Stimulated activated memory B cell treated with anti-CD40 and anti-IgM and Interleukin-4, amounts not matched to agents 10 μg/mL and 1 μg/mL and 100 μg/mL, for 72 hours (primary cell): Measurements from ENCODE around the gene HDX.
"Not testable (repeated sequence)": the region's sequence is repeated elsewhere in the genome, so short reads cannot be mapped to it uniquely, and the experiment has no call there.

ENCODE experiments used
- ATAC-seq: fragments of 150-1000 bp; cut with Tn5 transposase; 2 replicates; pipeline ENCODE4 v1.10.0; 2021
- H3K27ac Mint-ChIP-seq: one replicate; pipeline ENCODE4 v1.8.0; 2022; ENCODE audit warnings: mild to moderate bottlenecking, mixed read lengths
- H3K27me3 Mint-ChIP-seq: one replicate; pipeline ENCODE4 v1.8.0; 2022; ENCODE audit warnings: mixed read lengths
- H3K36me3 Mint-ChIP-seq: one replicate; pipeline ENCODE4 v1.8.0; 2022; ENCODE audit warnings: mixed read lengths
- H3K4me1 Mint-ChIP-seq: one replicate; pipeline ENCODE4 v1.8.0; 2022; ENCODE audit warnings: mixed read lengths
- H3K4me3 Mint-ChIP-seq: one replicate; pipeline ENCODE4 v1.8.0; 2022; ENCODE audit warnings: mild to moderate bottlenecking, moderate library complexity, mixed read lengths
- H3K9me3 Mint-ChIP-seq: one replicate; pipeline ENCODE4 v1.8.0; 2022; ENCODE audit warnings: mixed read lengths

Gene HDX, protein sequence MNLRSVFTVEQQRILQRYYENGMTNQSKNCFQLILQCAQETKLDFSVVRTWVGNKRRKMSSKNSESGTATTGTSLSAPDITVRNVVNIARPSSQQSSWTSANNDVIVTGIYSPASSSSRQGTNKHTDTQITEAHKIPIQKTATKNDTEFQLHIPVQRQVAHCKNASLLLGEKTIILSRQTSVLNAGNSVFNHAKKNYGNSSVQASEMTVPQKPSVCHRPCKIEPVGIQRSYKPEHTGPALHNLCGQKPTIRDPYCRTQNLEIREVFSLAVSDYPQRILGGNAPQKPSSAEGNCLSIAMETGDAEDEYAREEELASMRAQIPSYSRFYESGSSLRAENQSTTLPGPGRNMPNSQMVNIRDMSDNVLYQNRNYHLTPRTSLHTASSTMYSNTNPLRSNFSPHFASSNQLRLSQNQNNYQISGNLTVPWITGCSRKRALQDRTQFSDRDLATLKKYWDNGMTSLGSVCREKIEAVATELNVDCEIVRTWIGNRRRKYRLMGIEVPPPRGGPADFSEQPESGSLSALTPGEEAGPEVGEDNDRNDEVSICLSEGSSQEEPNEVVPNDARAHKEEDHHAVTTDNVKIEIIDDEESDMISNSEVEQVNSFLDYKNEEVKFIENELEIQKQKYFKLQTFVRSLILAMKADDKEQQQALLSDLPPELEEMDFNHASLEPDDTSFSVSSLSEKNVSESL

DNA sequence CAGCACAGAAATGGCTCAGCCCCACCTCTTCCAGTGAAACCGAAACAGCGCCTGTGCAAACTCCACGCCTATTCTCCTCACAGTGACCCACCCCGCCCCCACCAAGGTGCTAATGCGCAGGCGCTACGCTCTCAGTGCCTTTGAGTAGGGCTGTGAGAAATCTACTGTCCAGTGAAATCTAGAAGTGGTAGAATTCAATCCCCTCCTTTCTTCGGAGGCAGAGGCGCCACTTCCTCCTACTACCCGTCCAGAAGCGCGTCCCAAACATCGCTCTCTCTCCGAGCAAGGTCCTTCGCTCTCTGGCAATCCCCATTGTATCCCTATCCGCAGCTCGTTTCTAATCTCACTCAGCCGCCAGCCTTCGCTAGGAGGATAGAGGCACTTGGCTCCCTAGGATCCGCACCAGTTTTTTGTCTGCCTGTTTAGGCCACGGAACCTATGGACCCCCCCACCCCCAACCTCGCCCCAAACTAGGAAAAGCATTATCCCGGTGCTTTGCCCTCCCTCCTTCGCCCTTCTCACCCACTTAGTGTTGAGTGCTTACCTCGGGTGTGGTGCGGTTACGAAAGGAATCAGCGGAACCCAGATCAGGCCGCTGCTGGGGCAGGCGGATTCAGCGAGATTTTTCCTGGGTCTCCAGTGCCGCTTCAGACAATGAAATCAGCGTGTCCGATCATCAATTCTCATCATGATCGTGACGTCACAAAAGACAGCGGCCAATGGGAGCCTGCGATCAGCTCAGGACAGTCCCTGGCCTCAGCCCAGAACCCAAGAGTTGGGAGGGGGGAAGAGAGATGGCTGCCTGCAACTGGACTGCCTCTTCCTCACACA is at the start of gene HDX:
TSS of gene HDX (minus strand) at position 656 of the 831 bp plus-strand sequence. CDS start 27,056 bp downstream, outside the sequence.
- Mint-ChIP-seq H3K27ac (peak within 1 kb of the TSS; percentile 85), H3K4me3 (peak within 1 kb of the TSS; percentile 83), H3K9me3 (no peaks in the 10 kb centered on the region), H3K4me1 (peaks cover 7% of the 10 kb centered on the region), H3K27me3 (no peaks in the 10 kb centered on the region), H3K36me3 (no peaks in the 10 kb centered on the region)
- peak; percentile 95 for ATAC-seq

DNA sequence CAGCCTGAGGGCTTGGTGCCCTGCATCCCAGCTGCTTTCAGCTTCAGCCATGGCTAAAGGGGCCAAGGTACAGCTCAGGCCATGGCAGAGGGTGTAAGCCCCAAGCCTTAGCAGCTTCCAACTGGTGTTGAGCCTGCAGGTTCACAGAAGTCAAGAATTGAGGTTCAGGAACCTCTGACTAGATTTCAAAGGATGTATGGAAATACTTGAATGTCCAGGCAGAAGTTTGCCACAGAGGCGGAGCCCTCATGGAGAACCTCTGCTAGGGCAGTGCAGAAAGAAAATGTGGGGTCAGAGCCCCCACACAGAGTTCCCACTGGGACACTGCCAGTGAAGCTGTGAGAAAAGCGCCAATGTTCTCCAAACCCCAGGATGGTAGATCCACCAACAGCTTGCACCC is 39.1 kb upstream of the HDX start:
- H3K36me3 Mint-ChIP-seq, H3K27me3 Mint-ChIP-seq, H3K9me3 Mint-ChIP-seq, H3K4me1 Mint-ChIP-seq, ATAC-seq, H3K4me3 Mint-ChIP-seq, H3K27ac Mint-ChIP-seq: not testable (repeated sequence)

DNA sequence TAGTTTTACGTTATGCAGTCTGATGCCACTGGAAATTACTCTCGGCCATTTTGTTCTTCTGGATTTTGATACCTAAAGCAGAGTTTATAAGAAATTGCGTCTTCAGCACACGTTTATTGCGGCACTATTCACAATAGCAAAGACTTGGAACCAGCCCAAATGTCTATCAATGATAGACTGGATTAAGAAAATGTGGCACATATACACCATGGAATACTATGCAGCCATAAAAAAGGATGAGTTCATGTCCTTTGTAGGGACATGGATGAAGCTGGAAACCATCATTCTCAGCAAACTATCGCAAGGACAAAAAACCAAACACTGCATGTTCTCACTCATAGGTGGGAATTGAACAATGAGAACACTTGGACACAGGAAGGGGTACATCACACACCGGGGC is 35.4 kb upstream of the HDX start:
- not testable (repeated sequence) for H3K9me3 Mint-ChIP-seq, H3K27me3 Mint-ChIP-seq, H3K36me3 Mint-ChIP-seq, ATAC-seq, H3K4me3 Mint-ChIP-seq, H3K27ac Mint-ChIP-seq, H3K4me1 Mint-ChIP-seq

DNA sequence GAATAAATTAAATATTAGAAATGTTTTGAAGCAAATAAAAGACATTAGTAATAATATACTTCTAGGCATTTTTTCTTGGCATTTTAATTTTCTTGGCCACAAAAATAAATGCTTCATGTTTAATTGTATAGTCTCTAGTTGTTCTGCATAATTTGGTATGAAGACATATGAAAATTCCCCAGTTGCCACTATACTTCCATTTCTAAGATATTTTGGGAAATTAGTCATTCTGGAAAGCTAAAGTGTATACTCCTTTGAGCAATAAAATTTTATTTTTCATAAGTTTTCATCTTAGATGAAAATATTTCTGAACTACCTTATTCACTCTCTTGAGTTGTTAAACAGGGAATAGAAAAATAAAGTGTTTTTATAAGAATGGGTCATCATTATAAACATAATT is 13.8 kb downstream of the HDX start:
- ATAC-seq, result no peak
- H3K27ac Mint-ChIP-seq, result no peak overlapping the region
- no peaks in the 10 kb centered on the region for H3K9me3 Mint-ChIP-seq
- peaks cover 6% of the 10 kb centered on the region for H3K36me3 Mint-ChIP-seq
- no peaks in the 10 kb centered on the region for H3K27me3 Mint-ChIP-seq
- H3K4me1 Mint-ChIP-seq, result peaks cover 12% of the 10 kb centered on the region
- no peak overlapping the region for H3K4me3 Mint-ChIP-seq

DNA sequence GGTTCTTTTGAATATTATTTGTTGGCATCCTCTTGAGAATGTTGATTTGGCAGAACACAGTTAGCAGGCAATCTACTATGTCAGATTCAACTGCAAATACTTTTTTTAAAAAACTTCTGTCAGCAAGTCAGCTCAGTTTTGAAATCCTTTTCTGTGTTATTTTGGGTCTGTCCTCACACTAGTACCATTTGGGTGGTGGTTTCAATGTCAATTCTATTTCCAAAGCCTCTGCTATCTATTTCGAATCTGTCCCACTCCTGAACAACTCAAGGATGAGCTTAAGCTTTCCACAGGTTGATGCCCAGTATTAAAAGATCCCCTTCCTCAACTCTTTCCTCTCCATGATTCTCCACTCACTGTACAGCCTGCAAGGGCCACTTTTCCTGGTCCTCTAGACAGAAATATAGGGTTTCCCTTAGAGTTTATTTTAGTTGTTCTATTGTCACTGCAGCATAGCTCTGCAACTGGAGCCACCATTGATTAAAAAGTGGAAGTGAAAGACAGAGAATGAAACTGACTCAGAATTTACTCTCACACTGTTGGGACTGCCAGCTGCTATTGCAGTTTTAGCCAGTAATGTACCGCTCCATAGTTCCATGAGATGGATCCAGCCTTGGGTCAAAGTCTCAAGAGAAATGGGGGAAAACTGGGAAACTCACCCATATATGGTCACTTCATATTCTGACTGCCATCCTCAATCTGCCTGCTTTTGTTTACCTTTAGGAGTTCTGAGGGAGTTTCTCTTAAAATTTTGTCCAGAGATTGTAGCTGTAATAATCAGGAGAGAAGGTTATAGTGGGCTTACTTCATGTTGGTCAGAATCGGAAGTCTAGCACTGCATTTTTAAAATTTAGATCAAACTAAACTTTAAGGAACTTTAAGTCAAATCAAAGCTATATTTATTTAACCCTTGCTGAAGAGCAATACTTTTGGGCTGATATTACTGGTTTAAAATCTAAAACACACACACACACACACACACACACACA is 14.6 kb downstream of the HDX start:
- Mint-ChIP-seq H3K4me3 (no peak overlapping the region), H3K27ac (no peak overlapping the region), H3K27me3 (no peaks in the 10 kb centered on the region), H3K9me3 (no peaks in the 10 kb centered on the region), H3K4me1 (peaks cover 12% of the 10 kb centered on the region), H3K36me3 (peaks cover 8% of the 10 kb centered on the region)
- ATAC-seq, result peak; percentile 75

DNA sequence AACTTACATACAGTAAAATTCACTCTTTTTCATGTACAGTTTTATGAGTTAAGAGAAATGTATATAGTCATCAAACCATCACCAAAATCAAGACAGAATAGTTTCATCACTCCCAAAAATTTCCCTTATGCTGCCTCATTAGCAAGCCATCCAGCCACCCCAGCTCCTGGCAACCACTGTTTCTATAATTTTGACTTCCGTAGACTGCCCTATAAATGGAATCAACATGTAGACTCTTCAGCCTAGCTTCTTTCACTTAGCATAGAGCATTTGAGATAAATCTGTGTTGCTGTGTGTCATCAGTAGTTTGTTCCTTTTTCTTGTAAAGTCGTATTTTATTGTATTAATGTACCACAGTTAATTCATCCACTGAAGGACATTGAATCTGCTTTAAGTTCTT is 23.2 kb downstream of the HDX start:
- Mint-ChIP-seq H3K4me3 (no peak overlapping the region), H3K36me3 (peaks cover 18% of the 10 kb centered on the region), H3K9me3 (no peaks in the 10 kb centered on the region), H3K27me3 (no peaks in the 10 kb centered on the region), H3K4me1 (no peaks in the 10 kb centered on the region), H3K27ac (no peak overlapping the region)
- no peak for ATAC-seq

DNA sequence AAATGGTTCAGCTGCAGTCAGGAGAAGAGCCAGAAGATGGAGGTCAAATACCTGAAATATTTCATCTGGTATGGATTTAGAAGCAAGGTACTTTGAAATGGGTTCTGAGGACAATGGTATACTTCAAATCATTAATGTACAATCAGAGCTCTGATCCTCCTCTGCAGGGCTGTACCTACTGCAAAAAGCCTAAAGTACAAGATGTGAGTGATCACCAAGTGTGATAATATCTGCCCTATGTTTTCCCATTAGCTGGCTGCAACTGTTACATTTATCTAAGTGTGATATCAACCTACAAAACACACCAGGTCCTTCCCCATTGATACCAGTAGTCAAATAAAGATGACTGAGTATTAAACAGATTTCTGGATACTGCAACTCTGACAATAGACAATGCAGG is 25.1 kb downstream of the HDX start:
- H3K36me3 Mint-ChIP-seq, result peaks cover 6% of the 10 kb centered on the region
- H3K27me3 Mint-ChIP-seq, result no peaks in the 10 kb centered on the region
- no peak for ATAC-seq
- no peaks in the 10 kb centered on the region for H3K4me1 Mint-ChIP-seq
- no peaks in the 10 kb centered on the region for H3K9me3 Mint-ChIP-seq
- H3K4me3 Mint-ChIP-seq, result no peak overlapping the region
- H3K27ac Mint-ChIP-seq, result no peak overlapping the region

DNA sequence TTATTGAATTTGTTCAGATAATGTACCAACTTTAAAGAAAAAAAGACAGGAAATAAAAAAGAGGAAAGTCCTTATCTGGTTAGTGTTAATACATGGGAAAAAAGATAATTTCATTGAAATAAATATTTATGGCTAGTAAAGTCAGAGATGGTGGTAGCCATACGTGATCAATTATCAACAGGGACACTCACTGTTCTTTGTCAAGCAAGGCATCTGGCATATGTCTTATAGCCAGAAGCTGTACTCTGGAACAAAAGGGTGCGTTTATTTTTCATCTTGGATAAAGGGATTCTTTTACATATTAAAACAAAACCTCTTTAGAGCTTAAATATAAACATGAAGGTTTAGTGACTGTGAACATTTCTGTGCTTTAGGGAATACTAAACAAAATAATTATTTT is 26.7 kb downstream of the HDX start:
- Mint-ChIP-seq H3K27ac (no peak overlapping the region), H3K9me3 (no peaks in the 10 kb centered on the region), H3K36me3 (no peaks in the 10 kb centered on the region), H3K4me1 (no peaks in the 10 kb centered on the region), H3K27me3 (no peaks in the 10 kb centered on the region), H3K4me3 (no peak overlapping the region)
- ATAC-seq, result no peak

DNA sequence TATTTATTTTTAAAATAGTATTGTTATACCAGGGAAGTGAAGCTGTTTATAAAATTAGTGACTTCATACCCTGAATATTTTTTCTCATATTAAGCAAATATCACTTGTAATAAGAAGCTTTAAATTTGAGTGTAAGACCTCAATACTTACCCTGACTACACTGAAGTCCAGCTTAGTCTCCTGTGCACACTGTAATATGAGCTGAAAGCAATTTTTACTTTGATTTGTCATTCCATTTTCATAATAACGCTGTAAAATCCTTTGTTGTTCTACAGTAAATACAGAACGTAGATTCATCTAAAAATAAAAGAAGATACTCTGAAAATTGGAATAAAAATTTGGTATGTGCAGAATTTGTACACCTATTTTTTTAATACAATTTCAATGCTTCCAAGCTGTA is 27.2 kb downstream of the HDX start:
- no peak for ATAC-seq
- no peak overlapping the region for H3K27ac Mint-ChIP-seq
- H3K27me3 Mint-ChIP-seq, result no peaks in the 10 kb centered on the region
- no peaks in the 10 kb centered on the region for H3K9me3 Mint-ChIP-seq
- H3K4me1 Mint-ChIP-seq, result no peaks in the 10 kb centered on the region
- H3K4me3 Mint-ChIP-seq, result no peak overlapping the region
- no peaks in the 10 kb centered on the region for H3K36me3 Mint-ChIP-seq

DNA sequence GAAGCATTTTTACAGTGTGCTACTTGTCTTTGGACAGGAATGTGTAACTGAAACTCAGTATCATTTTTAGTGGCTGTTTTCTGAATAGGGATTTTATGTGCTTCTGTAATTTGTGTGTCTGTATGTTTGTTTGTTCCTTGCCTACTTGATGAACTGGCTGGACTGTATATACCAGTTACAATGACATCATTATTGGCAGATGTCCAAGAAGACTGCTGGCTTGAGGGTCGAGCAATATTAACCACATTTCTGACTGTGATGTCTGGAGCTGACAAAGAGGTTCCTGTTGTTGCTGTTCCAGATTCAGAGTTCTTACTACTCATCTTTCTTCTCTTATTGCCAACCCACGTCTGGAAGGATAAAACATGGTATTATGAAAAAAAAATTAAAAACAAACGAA is 33.0 kb downstream of the HDX start:
- Mint-ChIP-seq H3K4me1 (no peaks in the 10 kb centered on the region), H3K27ac (no peak overlapping the region), H3K9me3 (no peaks in the 10 kb centered on the region), H3K4me3 (no peak overlapping the region), H3K27me3 (no peaks in the 10 kb centered on the region), H3K36me3 (peaks cover 3% of the 10 kb centered on the region)
- no peak for ATAC-seq

DNA sequence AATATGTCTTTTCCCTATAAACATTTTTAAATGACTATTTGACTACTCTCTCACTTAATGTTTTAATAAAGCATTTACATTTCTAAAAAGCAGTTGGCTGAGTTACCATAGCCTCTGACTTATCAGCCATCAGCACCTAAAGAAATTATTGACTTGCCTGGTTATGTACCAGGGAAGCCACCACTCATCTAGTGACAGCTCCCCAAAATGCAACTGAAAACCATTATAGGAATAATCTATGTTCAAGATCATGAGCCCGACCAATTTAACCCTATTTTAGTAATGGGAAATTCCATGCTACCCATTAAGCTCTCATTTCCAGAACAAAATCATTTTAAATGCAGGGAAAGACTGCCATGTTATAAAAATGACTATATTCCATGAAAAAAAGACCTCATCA is 34.4 kb downstream of the HDX start:
- Mint-ChIP-seq H3K4me1 (no peaks in the 10 kb centered on the region), H3K27ac (no peak overlapping the region), H3K36me3 (peaks cover 7% of the 10 kb centered on the region), H3K27me3 (no peaks in the 10 kb centered on the region), H3K4me3 (no peak overlapping the region), H3K9me3 (no peaks in the 10 kb centered on the region)
- no peak for ATAC-seq

DNA sequence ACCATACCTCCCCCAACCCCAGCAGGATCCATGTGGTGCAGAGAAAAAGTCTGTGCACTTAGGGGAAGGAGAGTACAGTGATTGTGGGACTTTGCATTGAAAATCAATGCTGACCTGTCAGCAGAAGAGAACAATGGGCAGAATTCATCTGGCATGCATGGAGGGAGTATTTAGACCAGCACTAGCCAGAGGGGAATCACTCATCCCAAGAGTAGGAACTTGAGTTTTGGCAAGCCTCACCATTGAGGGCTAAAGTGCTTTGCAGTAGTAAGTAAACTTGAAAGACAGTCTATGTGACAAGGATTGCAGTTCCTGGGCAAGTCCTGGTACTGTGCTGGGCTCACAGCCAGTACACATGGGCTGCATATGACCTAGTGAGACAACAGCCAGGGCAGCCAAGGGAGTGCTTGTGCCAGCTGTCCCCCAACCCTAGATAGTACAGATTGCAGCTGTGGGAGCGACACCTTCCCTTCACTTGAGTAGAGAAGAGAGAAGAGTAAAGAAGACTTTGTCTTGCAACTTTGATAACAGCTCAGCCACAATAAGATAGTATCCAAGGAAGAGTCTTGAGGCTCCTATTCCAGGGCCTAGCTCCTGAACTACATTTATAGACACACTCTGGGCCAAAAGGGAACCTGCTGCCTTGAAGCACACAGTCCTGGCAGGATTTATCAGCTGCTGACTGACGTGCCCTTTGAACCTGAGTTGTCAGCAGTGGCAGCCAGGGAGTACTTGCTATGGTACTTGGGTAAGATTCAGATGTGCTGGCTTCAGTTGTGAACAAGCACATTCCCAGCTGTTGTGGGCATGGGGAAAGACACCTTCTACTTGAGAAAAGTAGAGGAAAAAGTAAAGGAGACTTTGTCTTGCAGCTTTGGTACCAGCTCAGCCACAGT is 48.7 kb downstream of the HDX start:
- H3K4me3 Mint-ChIP-seq, result no peak overlapping the region
- H3K27ac Mint-ChIP-seq, result no peak overlapping the region
- no peaks in the 10 kb centered on the region for H3K27me3 Mint-ChIP-seq
- ATAC-seq, result no peak
- H3K9me3 Mint-ChIP-seq, result peaks cover 8% of the 10 kb centered on the region
- H3K36me3 Mint-ChIP-seq, result peaks cover 9% of the 10 kb centered on the region
- peaks cover 10% of the 10 kb centered on the region for H3K4me1 Mint-ChIP-seq

DNA sequence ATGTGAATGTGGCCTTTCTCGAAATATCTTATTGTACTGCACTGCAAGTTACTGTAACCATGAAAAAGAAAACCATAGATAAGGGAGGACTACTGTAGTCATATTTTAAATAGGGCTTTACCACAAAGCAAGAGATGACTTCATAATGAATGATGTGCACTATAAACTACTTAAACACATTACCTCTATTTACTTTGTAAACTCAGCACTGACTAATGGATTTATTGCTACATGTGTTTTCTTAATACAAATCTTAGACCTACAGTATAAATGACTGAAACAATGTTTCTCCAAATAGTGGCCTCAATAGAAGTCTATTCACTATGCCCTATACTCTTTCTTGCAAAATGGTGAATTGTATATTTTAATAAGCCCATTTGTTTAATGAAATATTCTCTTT is 61.1 kb downstream of the HDX start:
- no peak for ATAC-seq
- Mint-ChIP-seq H3K27ac (no peak overlapping the region), H3K4me3 (no peak overlapping the region), H3K4me1 (no peaks in the 10 kb centered on the region), H3K27me3 (no peaks in the 10 kb centered on the region), H3K9me3 (peaks cover 4% of the 10 kb centered on the region), H3K36me3 (peaks cover 13% of the 10 kb centered on the region)

DNA sequence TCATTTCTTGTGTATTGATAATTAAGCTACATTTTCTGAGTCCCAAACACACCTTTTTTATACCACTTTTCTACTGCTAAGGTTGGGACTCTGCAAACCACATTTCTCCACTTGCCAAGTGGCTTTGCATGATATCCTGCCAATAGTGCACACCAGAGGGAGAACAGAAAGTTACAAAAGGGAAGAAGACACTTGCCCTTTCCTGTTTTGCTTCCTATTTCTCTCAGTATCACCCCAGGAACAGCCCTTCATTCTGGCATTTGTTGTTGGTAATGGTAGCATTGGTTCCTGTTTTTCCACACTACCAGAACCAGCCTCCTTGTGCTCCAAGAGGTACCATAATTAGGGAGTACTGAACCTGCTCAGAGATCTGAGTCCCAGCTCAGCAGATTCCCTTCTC is 87.1 kb downstream of the HDX start:
- Mint-ChIP-seq H3K36me3 (peaks cover 7% of the 10 kb centered on the region), H3K27ac (no peak overlapping the region), H3K4me3 (no peak overlapping the region), H3K9me3 (no peaks in the 10 kb centered on the region), H3K27me3 (no peaks in the 10 kb centered on the region), H3K4me1 (no peaks in the 10 kb centered on the region)
- ATAC-seq, result no peak
